ENCODE measurements around the gene LRBA. TPM values are rescaled to one million over a fixed set of nuclear protein-coding genes. Genes with fewer than 3 reads are reported as not detected.

Gene LRBA
- total RNA-seq, 1 experiment from 2014 or later, result 69.1 TPM

GRCh38 chr4:150769248-150769647 is 245.8 kb downstream of the LRBA start (continued):
- TF ChIP-seq SMAD3 (CRISPR knock-in tag; IDR thresholded peaks at IDR 0.05; ENCODE audit: borderline replicate concordance) (no peak), GRHL2 (CRISPR knock-in tag; IDR thresholded peaks at IDR 0.05; ENCODE audit: insufficient replicate concordance, severe bottlenecking) (no peak), ATF2 (CRISPR knock-in tag; IDR thresholded peaks at IDR 0.05; ENCODE audit: borderline replicate concordance, low read depth) (no peak), ZNF263 (CRISPR knock-in tag; IDR thresholded peaks at IDR 0.05; ENCODE audit: low read depth) (no peak), TEAD1 (CRISPR knock-in tag; IDR thresholded peaks at IDR 0.05) (no peak), GTF2I (CRISPR knock-in tag; conservative IDR thresholded peaks at IDR 0.05) (no peak)

- H3K9me3 Mint-ChIP-seq, result no peaks in the 10 kb centered on the region; the same call in 1 of the 2 replicates
- DNase-seq (ENCODE audit: low spot score) (no peak), ATAC-seq (no peak)
- ChIA-PET POLR2A (no interaction called here), CTCF (no interaction called here)
- no peaks in the 10 kb centered on the region for H3K36me3 Mint-ChIP-seq
- no peaks in the 10 kb centered on the region for H3K4me1 Mint-ChIP-seq
- TF ChIP-seq E2F4 (CRISPR knock-in tag; IDR thresholded peaks at IDR 0.05; ENCODE audit: borderline replicate concordance, low read depth) (no peak), MXD4 (CRISPR knock-in tag; IDR thresholded peaks at IDR 0.05; ENCODE audit: borderline replicate concordance) (no peak), AFF4 (CRISPR knock-in tag; IDR thresholded peaks at IDR 0.05; ENCODE audit: borderline replicate concordance) (no peak), ZBTB21 (CRISPR knock-in tag; IDR thresholded peaks at IDR 0.05; ENCODE audit: borderline replicate concordance) (no peak), ZSCAN18 (CRISPR knock-in tag; IDR thresholded peaks at IDR 0.05) (no peak), SOX15 (CRISPR knock-in tag; IDR thresholded peaks at IDR 0.05) (no peak), NR1H2 (CRISPR knock-in tag; IDR thresholded peaks at IDR 0.05) (no peak), OVOL2 (CRISPR knock-in tag; IDR thresholded peaks at IDR 0.05; ENCODE audit: borderline replicate concordance) (no peak), CTCF (IDR thresholded peaks at IDR 0.05) (no peak), PREB (CRISPR knock-in tag; IDR thresholded peaks at IDR 0.05; ENCODE audit: borderline replicate concordance) (no peak), KAT7 (CRISPR knock-in tag; IDR thresholded peaks at IDR 0.05; ENCODE audit: borderline replicate concordance) (no peak), NR2C2 (CRISPR knock-in tag; IDR thresholded peaks at IDR 0.05) (no peak), ZNF232 (CRISPR knock-in tag; IDR thresholded peaks at IDR 0.05) (no peak), USF1 (CRISPR knock-in tag; IDR thresholded peaks at IDR 0.05) (no peak)
- H3K4me3 Mint-ChIP-seq, result no peak overlapping the region
- no peaks in the 10 kb centered on the region for H3K27me3 Mint-ChIP-seq (ENCODE audit: low read depth)
- no peak overlapping the region for H3K27ac Mint-ChIP-seq
Observed at GRCh38 chr4:150768497-150768896, 246.6 kb downstream of the LRBA start.
